NCI-H69 (cell line): Measurements from ENCODE around the gene MUL1.
"Not testable (repeated sequence)": the region's sequence is repeated elsewhere in the genome, so short reads cannot be mapped to it uniquely, and the experiment has no call there.

Source experiments
- DNase-seq: peaks from one replicate; lab custom pipeline; 2025; lab: John Stamatoyannopoulos, UW

MUL1 gene, protein sequence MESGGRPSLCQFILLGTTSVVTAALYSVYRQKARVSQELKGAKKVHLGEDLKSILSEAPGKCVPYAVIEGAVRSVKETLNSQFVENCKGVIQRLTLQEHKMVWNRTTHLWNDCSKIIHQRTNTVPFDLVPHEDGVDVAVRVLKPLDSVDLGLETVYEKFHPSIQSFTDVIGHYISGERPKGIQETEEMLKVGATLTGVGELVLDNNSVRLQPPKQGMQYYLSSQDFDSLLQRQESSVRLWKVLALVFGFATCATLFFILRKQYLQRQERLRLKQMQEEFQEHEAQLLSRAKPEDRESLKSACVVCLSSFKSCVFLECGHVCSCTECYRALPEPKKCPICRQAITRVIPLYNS

DNA sequence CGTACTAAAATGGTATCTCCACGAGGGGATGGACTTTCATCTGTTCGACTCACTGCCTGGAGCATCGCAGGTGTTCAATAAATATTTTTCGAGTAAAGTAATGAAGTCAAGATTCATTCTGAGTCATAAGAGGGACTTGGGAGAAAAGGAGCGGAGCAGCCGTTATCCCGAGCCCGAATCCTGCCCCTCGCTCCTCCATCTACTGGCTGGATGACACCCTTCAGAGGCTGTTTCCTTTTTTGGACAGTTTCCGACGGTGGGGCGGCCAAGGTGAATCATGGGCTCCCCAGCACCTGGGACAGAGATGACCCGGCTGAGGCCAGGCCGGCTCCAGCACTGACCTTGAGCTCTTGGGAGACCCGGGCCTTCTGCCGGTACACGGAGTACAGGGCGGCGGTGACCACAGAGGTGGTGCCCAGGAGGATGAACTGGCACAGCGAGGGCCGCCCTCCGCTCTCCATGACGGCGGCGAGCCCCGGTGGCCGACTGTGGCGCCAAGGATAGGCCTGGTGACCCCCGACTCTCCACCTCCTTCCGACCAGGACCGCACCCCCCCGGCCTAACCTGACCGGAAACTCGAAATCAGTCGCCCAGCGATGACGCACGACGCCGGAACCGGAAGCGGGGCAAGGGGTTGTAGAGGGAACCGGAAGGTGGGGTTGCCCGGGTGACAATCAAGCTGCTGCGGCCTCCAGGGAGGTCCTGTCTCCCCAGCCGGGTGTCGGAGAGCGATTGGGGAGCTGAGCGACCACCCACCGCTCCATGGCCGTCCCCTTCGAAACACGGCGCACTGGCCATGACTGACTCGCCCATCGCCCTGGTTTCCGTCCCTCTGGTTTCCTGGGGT is at the start of gene MUL1:
Gene MUL1, minus strand, starts transcription at position 588 of the 847 bp plus-strand sequence. Its CDS starts 127 bp downstream, at position 461.
- peak; percentile 88 for DNase-seq

- DNase-seq = no peak
These were observed 47.8 kb upstream of the MUL1 start for GRCh38 chr1:20555758-20556120.

- peak; percentile 2 for DNase-seq
These were observed 47.2 kb upstream of the MUL1 start for GRCh38 chr1:20555025-20555757.

DNA sequence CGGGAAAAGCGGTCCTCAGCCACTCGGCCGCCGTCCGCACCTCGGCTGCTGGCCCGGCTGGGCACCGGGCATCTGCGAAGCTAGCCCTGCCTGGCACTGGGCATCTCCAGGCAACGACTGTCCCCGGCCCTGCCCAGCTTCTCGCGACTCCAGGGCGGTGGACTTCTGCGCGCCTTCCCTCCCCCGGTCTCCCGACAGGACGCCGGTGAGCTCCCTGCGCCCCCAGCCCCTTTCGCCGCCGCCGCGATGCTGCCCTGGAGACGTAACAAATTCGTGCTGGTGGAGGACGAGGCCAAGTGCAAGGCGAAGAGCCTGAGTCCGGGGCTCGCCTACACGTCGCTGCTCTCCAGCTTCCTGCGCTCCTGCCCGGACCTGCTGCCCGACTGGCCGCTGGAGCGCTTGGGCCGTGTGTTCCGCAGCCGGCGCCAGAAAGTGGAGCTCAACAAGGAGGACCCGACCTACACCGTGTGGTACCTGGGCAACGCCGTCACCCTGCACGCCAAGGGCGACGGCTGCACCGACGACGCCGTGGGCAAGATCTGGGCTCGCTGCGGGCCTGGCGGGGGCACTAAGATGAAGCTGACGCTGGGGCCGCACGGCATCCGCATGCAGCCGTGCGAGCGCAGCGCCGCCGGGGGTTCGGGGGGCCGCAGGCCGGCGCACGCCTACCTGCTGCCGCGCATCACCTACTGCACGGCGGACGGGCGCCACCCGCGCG is 44.9 kb upstream of the MUL1 start:
- DNase-seq = no peak

- DNase-seq = peak; percentile 8
These were observed 44.2 kb upstream of the MUL1 start, which contains the start of gene FAM43B for GRCh38 chr1:20551945-20552727. TSS of gene FAM43B (plus strand) at chr1:20552573. CDS start at chr1:20552974, 401 bp downstream.

GRCh38 chr1:20551161-20551560 is 43.2 kb upstream of the MUL1 start:
- no peak for DNase-seq

- no peak for DNase-seq
These were observed 38.7 kb upstream of the MUL1 start for GRCh38 chr1:20546637-20547036.

DNA sequence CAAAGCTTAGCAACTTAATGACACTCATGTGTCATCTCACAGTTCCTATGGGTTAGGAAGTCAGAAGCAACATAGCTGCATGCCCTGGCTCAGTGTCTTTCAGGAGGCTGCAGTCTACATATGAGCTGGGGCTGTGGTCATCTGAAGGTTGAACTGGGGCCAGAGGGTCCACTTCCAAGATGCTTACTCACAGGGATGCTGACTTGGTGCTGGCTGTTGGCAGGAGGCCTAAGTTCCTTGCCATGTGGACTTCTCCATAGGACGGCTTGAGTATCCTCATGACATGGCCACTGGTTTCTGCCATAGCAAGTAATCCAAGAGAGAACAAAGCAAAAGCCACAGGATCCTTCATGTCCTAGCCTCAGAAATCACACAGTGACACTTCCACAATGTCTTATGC is 32.3 kb upstream of the MUL1 start:
- DNase-seq = no peak

- DNase-seq = no peak
These were observed 31.0 kb upstream of the MUL1 start for GRCh38 chr1:20538760-20539551.

GRCh38 chr1:20538227-20538626 is 30.3 kb upstream of the MUL1 start:
- DNase-seq = no peak

- DNase-seq = no peak
These were observed 26.9 kb upstream of the MUL1 start for GRCh38 chr1:20534659-20535417.

DNA sequence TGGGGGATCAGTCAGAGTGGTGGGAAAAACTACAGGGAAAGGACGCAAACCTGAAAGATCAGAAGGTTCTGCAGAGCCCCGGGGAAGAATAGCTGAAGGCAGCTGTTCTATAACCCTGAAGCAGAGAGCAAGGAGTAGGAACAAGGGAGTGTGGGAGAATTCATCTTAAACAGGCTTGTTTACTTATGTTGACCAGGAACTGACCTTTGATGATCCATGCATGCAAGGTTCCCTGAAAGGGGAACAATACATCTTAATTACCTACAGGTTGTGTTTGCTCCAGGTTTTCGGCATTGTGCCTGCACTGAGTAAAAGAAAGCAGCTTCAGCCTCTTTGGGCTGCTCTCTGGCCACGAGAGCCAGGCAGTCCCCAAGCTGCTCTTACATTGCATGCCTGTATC is 25.7 kb upstream of the MUL1 start:
- DNase-seq = no peak

- DNase-seq = peak; percentile 49
These were observed 22.9 kb upstream of the MUL1 start for GRCh38 chr1:20530901-20531300.

GRCh38 chr1:20530306-20530705 is 22.4 kb upstream of the MUL1 start:
- no peak for DNase-seq

- DNase-seq = no peak
These were observed 20.3 kb upstream of the MUL1 start for GRCh38 chr1:20528221-20528620.

DNA sequence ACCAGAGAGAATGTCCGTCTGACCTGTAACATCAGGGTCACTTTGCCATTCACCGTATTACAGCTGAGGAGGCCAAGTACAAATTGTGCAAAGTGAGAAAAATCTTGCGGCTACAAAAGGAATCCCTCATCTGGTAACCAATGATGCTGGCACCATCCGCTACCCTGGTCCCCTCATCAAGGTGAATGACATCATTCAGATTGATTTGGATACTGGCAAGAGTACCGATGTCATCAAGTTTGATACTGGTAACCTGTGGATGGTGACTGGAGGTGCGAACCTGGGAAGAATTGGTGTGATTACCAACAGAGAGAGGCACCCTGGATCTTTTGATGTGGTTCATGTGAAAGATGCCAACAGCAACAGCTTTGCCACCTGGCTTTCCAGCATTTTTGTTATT is 18.3 kb upstream of the MUL1 start:
- DNase-seq = no peak

DNA sequence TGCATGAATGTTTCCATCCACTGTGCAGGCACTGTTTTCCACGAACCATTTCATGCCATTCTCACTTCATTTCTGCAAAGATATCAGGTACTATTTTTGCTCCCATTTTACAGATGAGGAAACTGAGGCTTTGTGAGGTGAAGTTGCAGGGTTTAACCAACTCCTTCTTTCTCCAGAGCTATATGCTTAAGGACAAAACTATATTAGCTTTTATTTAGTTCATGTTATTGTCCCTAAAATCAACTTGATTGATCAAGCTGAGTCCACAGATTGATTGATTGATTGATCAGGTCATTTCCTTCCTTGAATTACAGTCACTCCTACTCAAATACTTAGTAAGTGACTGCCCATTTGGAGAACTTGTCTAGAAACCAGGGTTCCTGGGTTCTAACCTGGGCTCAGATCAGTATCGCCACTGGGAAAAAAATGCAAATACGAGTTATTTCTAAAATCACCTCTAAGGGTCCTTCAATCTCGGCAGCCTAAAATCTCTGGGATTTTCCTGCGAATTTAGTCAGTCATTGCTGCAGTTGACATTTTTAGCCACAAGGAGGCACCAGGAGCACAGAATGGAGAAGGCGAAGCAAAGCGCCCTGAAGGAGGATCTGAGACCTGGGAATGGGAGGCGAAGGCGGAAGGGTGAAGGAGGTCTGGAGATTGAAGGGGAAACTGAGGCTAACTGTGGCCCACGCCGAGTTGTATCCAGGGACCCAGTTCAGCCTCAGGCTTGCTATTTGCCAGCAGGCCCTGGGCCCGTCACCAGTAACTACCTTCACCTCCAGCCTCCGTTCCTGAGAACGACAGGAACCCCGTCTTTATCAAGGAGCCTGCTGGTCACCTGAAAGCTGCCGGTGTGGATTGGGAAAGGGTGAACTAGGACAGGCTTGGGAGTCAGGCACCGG is 14.3 kb upstream of the MUL1 start:
- DNase-seq = peak; percentile 72

DNA sequence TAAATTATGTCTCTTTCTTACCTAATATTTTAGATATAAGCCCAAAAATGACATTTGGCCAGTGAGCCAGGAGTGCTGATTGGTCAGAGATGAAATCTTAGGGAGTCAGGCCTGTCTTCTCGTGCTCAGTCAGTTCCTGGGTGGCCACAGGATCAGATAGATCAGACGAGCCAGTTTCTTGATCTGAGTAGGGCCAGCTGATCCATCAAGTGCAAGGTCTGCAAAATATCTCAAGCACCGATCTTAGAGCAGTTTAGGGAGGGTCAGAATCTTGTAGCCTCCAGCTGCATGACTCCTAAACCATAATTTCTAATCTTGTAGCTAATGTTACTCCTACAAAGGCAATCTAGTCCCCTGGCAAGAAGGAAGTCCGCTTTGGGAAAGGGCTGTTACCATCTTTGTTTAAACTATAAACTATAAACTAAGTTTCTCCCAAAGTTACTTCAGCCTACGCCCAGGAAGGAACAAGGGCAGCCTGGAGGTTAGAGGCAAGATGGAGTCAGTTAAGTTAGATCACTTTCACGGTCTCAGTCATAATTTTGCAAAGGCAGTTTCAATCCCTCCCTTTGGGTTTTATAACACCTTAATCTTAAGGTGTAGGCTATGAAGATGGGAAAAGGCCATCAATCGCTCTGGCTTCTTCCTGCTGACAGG is 11.8 kb upstream of the MUL1 start:
- not testable (repeated sequence) for DNase-seq
